ENCODE measurements around the gene ZNF160.

GRCh38 chr19:53136432-53136831, 33.2 kb upstream of the ZNF160 start:
- no peak for TF ChIP-seq ZNF384 (IDR thresholded peaks at IDR 0.05)
- no peak for TF ChIP-seq SP1 (IDR thresholded peaks at IDR 0.05)
- TF ChIP-seq ARNT (IDR thresholded peaks at IDR 0.05), result no peak

Data from HEK293T (cell line).